DND-41 (cell line): Measurements from ENCODE around the gene PLEK.
"Not testable (repeated sequence)": the region's sequence is repeated elsewhere in the genome, so short reads cannot be mapped to it uniquely, and the experiment has no call there.

Experiments used
- EZH2 ChIP-seq: IDR thresholded peaks from 3 replicates; pipeline ENCODE4 v1.6.1; 2012; ENCODE audit warnings: borderline replicate concordance, low read depth, mild to moderate bottlenecking, moderate library complexity, low read length, inconsistent platforms; ENCODE audit not compliant: severe bottlenecking
- TF ChIP-seq, protein P1 (sequence below): IDR thresholded peaks from 2 replicates; pipeline ENCODE4 v1.5.1; 2012; ENCODE audit warnings: borderline replicate concordance, low read length, moderate library complexity, mild to moderate bottlenecking; ENCODE audit not compliant: poor library complexity, severe bottlenecking; ENCODE audit errors: extremely low read depth

- TF ChIP-seq, protein P1, sequence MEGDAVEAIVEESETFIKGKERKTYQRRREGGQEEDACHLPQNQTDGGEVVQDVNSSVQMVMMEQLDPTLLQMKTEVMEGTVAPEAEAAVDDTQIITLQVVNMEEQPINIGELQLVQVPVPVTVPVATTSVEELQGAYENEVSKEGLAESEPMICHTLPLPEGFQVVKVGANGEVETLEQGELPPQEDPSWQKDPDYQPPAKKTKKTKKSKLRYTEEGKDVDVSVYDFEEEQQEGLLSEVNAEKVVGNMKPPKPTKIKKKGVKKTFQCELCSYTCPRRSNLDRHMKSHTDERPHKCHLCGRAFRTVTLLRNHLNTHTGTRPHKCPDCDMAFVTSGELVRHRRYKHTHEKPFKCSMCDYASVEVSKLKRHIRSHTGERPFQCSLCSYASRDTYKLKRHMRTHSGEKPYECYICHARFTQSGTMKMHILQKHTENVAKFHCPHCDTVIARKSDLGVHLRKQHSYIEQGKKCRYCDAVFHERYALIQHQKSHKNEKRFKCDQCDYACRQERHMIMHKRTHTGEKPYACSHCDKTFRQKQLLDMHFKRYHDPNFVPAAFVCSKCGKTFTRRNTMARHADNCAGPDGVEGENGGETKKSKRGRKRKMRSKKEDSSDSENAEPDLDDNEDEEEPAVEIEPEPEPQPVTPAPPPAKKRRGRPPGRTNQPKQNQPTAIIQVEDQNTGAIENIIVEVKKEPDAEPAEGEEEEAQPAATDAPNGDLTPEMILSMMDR = not testable (repeated sequence)
- not testable (repeated sequence) for TF ChIP-seq EZH2
Observed at GRCh38 chr2:68378779-68379178, 13.7 kb downstream of the PLEK start.
